Transverse colon (tissue), 3 donors: Measurements from ENCODE around the gene ARHGAP22.

Source experiments
- CTCF ChIP-seq, 5 experiments: fragments of 200-600 bp in 3 of 5; fragments of 450-650 bp in 2 of 5; sonication (generic) in 3 of 5; IDR thresholded peaks; 1 replicate in 2 of 5; 2 replicates in 3 of 5; pipeline ENCODE4 v1.5.1; 2016 to 2017; ENCODE audit warnings: antibody characterized with exemption in 5 of 5, inconsistent platforms in 3 of 5, mild to moderate bottlenecking in 2 of 5, moderate library complexity in 1 of 5
- EP300 ChIP-seq: sonication (generic); formaldehyde crosslinking; IDR thresholded peaks from one replicate; pipeline ENCODE4 v1.6.1; 2017; ENCODE audit warnings: antibody characterized with exemption, low read depth
- POLR2A ChIP-seq: fragments of 450-650 bp; IDR thresholded peaks from one replicate; pipeline ENCODE4 v1.6.1; 2016; ENCODE audit warnings: antibody characterized with exemption, mild to moderate bottlenecking, moderate library complexity

GRCh38 chr10:48487244-48487643, 117.6 kb downstream of the ARHGAP22 start:
- no peak for TF ChIP-seq CTCF (IDR thresholded peaks at IDR 0.05)
- no peak for TF ChIP-seq POLR2A
- no peak for TF ChIP-seq EP300
